CD14-positive monocyte (primary cell): ENCODE data around the gene OCIAD2. TPM values are rescaled to one million over a fixed set of nuclear protein-coding genes. Genes with fewer than 3 reads are reported as not detected.
"Not testable (repeated sequence)": the region's sequence is repeated elsewhere in the genome, so short reads cannot be mapped to it uniquely, and the experiment has no call there.

Experiments
- DNase-seq, 3 donors: peaks; one replicate each; pipeline ENCODE4 v3.0.0-alpha.2; 2011 to 2022
- H2AFZ ChIP-seq: 2 replicates; pipeline ENCODE4 v1.6.0; 2012; ENCODE audit warnings: mild to moderate bottlenecking, low read depth, low read length, inconsistent platforms; ENCODE audit not compliant: insufficient read depth, poor library complexity, severe bottlenecking
- H3K27ac ChIP-seq, 2 donors: 1 replicate in 1 of 2; 2 replicates in 1 of 2; pipeline ENCODE4 v1.5.1; 2012 to 2013; ENCODE audit warnings: low read length in 2 of 2, control low read depth in 1 of 2, inconsistent platforms in 1 of 2, low read depth in 1 of 2, mild to moderate bottlenecking in 1 of 2
- H3K27me3 ChIP-seq, 2 donors: one replicate each; pipeline versions ENCODE4 v1.6.0 to v1.6.1; 2011 to 2013; ENCODE audit warnings: low read length in 2 of 2; ENCODE audit not compliant: control insufficient read depth in 2 of 2, insufficient read depth in 2 of 2
- H3K36me3 ChIP-seq, 2 donors: replicated peaks in 1 of 2; 1 replicate in 1 of 2; 2 replicates in 1 of 2; pipeline versions ENCODE4 v1.5.1 to v1.6.1; 2012 to 2013; ENCODE audit warnings: low read length in 2 of 2, control low read depth in 1 of 2, inconsistent platforms in 1 of 2, mild to moderate bottlenecking in 1 of 2; ENCODE audit not compliant: insufficient read depth in 2 of 2, control insufficient read depth in 1 of 2
- H3K4me1 ChIP-seq, 2 donors: 1 replicate in 1 of 2; 2 replicates in 1 of 2; pipeline versions ENCODE4 v1.5.1 to v1.6.1; 2012 to 2013; ENCODE audit warnings: low read length in 2 of 2, control low read depth in 1 of 2, inconsistent platforms in 1 of 2, mild to moderate bottlenecking in 1 of 2, moderate library complexity in 1 of 2; ENCODE audit not compliant: insufficient read depth in 2 of 2, control insufficient read depth in 1 of 2
- H3K4me2 ChIP-seq: replicated peaks from 2 replicates; pipeline ENCODE3; 2012; ENCODE audit warnings: low read length, moderate library complexity, mild to moderate bottlenecking; ENCODE audit not compliant: poor library complexity, severe bottlenecking; ENCODE audit errors: extremely low read depth
- H3K4me3 ChIP-seq, 3 experiments: fragments of 200-600 bp in 1 of 3; sonication (generic) in 1 of 3; replicated peaks in 1 of 3; 1 replicate in 2 of 3; 2 replicates in 1 of 3; pipeline ENCODE4 v1.5.1; 2011 to 2013; ENCODE audit warnings: low read length in 3 of 3, mild to moderate bottlenecking in 3 of 3, control low read depth in 2 of 3, low read depth in 2 of 3, inconsistent platforms in 1 of 3, moderate library complexity in 1 of 3
- H3K79me2 ChIP-seq: 2 replicates; pipeline ENCODE4 v1.6.0; 2012; ENCODE audit warnings: mild to moderate bottlenecking, control low read depth, inconsistent platforms, low read length, moderate library complexity; ENCODE audit not compliant: insufficient read depth
- H3K9ac ChIP-seq: 2 replicates; pipeline ENCODE4 v1.6.0; 2017; ENCODE audit warnings: low read length, mild to moderate bottlenecking; ENCODE audit not compliant: insufficient read depth, poor library complexity, severe bottlenecking
- H3K9me3 ChIP-seq, 2 donors: replicated peaks in 1 of 2; 1 replicate in 1 of 2; 2 replicates in 1 of 2; pipeline versions ENCODE4 v1.5.1 to v1.6.1; 2012 to 2013; ENCODE audit warnings: low read length in 2 of 2, control low read depth in 1 of 2; ENCODE audit not compliant: control insufficient read depth in 1 of 2, insufficient read depth in 1 of 2
- H4K20me1 ChIP-seq: 2 replicates; pipeline ENCODE4 v1.6.0; 2012; ENCODE audit warnings: mild to moderate bottlenecking, low read length, control low read depth, moderate library complexity; ENCODE audit not compliant: insufficient read depth
- H3K27ac Mint-ChIP-seq, 7 donors: one replicate each; pipeline ENCODE4 v1.8.0; 2020; ENCODE audit warnings: mild to moderate bottlenecking in 7 of 7, mixed read lengths in 7 of 7, moderate library complexity in 6 of 7, inconsistent platforms in 2 of 7
- H3K27me3 Mint-ChIP-seq, 3 donors: one replicate each; pipeline ENCODE4 v1.8.0; 2021 to 2022; ENCODE audit warnings: low read depth in 3 of 3, mild to moderate bottlenecking in 3 of 3, mixed read lengths in 3 of 3, moderate library complexity in 3 of 3, inconsistent platforms in 1 of 3
- H3K36me3 Mint-ChIP-seq, 2 donors: one replicate each; pipeline ENCODE4 v1.8.0; 2020; ENCODE audit warnings: mixed read lengths in 2 of 2, inconsistent platforms in 1 of 2, mild to moderate bottlenecking in 1 of 2
- H3K4me1 Mint-ChIP-seq: one replicate; pipeline ENCODE4 v1.8.0; 2020; ENCODE audit warnings: mild to moderate bottlenecking, mixed read lengths
- H3K4me3 Mint-ChIP-seq, 2 donors: one replicate each; pipeline ENCODE4 v1.8.0; 2020; ENCODE audit warnings: mild to moderate bottlenecking in 2 of 2, mixed read lengths in 2 of 2, moderate library complexity in 1 of 2
- H3K9me3 Mint-ChIP-seq, 7 donors: one replicate each; pipeline ENCODE4 v1.8.0; 2020 to 2022; ENCODE audit warnings: mixed read lengths in 7 of 7, mild to moderate bottlenecking in 6 of 7, moderate library complexity in 6 of 7, inconsistent platforms in 2 of 7
- WGBS: methylation state at CpG from one replicate; pipeline ENCODE4 v1.1.5; 2013; ENCODE audit warnings: missing lambda C conversion rate; ENCODE audit not compliant: insufficient coverage; 5-methylcytosine and 5-hydroxymethylcytosine counted together
- intact Hi-C, 2 donors: fragments of 100-400 bp; cut with micrococcal nuclease; formaldehyde crosslinking; loops; one replicate each; pipeline versions ENCODE4 v1.15.0 to v1.15.1; 2023
- polyA plus RNA-seq, 3 donors: library from polyadenylated mRNA; depleted of rRNA in 1 of 3; unstranded in 2 of 3; stranded (reverse) in 1 of 3; fragments of 300-500 nt in 2 of 3; fragments of >200 nt in 1 of 3; fragmentation: Illumina TruSeq in 2 of 3; gene quantifications; 1 replicate in 2 of 3; 2 replicates in 1 of 3; pipeline ENCODE4 v1.2.3, GENCODE V29; 2012 to 2021
- TF ChIP-seq, protein P1 (sequence below): fragments of 200-600 bp; IDR thresholded peaks from one replicate; pipeline ENCODE4 v1.8.0; 2022; ENCODE audit warnings: antibody characterized with exemption, mild to moderate bottlenecking

Gene OCIAD2
- polyA plus RNA-seq, 3 donors = 2.1 to 3.1 (median 2.9) TPM

DNA sequence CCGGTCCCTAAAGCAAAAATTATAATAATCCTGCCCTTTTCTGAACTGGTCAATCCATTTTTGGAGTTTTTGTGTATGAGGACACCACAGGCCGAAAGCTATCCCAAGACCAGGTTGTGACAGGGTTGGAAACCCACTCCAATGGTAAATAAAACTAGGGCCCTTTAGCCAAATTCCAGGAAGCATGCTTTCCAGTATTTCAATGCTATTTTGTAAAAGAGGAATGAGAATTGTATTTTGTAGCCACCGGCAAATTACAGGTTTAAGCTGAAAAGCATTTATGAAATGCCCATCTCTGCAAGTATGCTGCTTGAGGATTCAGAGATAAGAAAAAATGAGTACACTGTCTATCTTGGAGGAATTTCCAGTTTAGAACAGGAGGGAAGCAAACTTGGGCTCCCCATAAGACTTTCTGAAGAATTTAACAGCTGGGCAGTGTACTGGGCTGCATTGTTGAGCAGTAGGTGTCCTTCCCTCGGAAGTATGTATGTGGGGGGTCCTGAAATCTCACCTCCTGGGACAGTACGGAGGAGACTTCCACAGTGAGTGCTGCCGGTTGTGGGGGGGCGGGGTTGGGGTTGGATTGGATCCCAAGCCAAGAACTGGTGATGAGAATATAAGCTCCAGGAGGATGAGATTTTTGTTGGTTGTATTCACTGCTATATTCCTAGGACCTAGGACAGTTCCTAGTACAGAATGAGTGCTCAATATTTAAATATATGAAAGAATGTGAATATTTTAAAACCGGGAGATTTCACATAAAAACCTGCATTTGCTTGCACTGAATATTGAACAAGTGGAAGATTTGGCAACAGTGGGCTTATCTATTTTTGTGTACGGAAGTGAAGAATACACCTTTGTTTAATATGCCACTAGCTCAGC is 26.8 kb downstream of the OCIAD2 start:
- 80% methylated on average over 5 of the region's 9 CpGs for WGBS
- H3K27me3 Mint-ChIP-seq = peaks cover 0 to 3% (median 2%) of the 10 kb centered on the region in 3 donors
- Histone ChIP-seq H3K4me3 (no peak overlapping the region), H3K4me2 (no peak overlapping the region), H3K79me2 (no peaks in the 10 kb centered on the region), H3K4me1 (no peaks in the 10 kb centered on the region), H4K20me1 (no peaks in the 10 kb centered on the region), H3K36me3 (no peaks in the 10 kb centered on the region), H3K27ac (no peak overlapping the region), H3K9ac (no peak overlapping the region), H3K9me3 (no peaks in the 10 kb centered on the region), H2AFZ (no peak overlapping the region), H3K27me3 (no peaks in the 10 kb centered on the region)
- DNase-seq = no peak
- intact Hi-C loops = no loop called here
- H3K4me1 Mint-ChIP-seq = no peaks in the 10 kb centered on the region
- no peak overlapping the region for H3K4me3 Mint-ChIP-seq
- TF ChIP-seq, protein P1, sequence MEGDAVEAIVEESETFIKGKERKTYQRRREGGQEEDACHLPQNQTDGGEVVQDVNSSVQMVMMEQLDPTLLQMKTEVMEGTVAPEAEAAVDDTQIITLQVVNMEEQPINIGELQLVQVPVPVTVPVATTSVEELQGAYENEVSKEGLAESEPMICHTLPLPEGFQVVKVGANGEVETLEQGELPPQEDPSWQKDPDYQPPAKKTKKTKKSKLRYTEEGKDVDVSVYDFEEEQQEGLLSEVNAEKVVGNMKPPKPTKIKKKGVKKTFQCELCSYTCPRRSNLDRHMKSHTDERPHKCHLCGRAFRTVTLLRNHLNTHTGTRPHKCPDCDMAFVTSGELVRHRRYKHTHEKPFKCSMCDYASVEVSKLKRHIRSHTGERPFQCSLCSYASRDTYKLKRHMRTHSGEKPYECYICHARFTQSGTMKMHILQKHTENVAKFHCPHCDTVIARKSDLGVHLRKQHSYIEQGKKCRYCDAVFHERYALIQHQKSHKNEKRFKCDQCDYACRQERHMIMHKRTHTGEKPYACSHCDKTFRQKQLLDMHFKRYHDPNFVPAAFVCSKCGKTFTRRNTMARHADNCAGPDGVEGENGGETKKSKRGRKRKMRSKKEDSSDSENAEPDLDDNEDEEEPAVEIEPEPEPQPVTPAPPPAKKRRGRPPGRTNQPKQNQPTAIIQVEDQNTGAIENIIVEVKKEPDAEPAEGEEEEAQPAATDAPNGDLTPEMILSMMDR = no peak
- H3K9me3 Mint-ChIP-seq = no peaks in the 10 kb centered on the region
- no peak overlapping the region for H3K27ac Mint-ChIP-seq
- no peaks in the 10 kb centered on the region for H3K36me3 Mint-ChIP-seq

DNA sequence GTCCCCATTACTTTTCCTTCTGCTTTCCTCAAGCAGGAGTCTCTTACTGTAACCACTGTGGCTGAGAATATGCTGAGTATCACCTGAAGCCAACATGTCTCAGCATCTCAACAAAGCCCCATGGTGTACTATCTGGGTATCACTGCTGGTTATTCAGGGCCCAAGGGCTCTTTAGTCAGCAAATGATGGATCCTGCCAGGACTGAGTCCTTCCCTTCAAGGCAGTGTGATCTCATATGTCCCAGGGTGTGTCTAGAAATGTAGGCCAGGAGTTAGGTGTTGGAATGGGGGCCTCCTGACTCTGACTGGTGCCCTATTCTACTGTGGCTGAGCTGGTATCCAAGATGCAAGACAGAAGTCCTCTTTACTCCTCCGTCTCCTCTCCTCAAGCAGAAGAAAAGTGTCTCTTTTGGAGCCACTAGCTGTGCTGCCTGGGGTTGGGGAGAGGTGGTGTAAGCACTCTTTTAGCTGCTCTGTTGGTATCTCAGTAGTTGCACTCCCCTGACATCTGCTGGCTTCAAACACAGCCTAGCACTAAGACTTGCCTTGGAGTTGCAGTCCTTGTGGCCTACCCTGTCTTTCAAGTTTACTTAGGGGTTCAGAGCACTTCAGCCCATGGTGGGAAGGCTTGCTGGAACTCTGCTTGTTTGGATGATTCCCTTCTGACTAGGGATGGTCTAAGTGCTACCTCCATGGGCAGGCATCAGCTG is 28.6 kb downstream of the OCIAD2 start:
- DNase-seq = no peak
- no peaks in the 10 kb centered on the region for H3K79me2 ChIP-seq
- no peaks in the 10 kb centered on the region for H3K9me3 ChIP-seq
- WGBS = no CpG with 5 or more reads among the region's 1 CpG
- H2AFZ ChIP-seq = no peak overlapping the region
- H3K4me2 ChIP-seq = no peak overlapping the region
- H3K9me3 Mint-ChIP-seq = peaks cover 0 to 4% (median 2%) of the 10 kb centered on the region in 7 donors
- H3K27me3 Mint-ChIP-seq = peaks cover 0 to 3% (median 0%) of the 10 kb centered on the region in 3 donors
- H3K4me3 ChIP-seq = no peak overlapping the region
- no peaks in the 10 kb centered on the region for H3K4me1 ChIP-seq
- H3K36me3 Mint-ChIP-seq = no peaks in the 10 kb centered on the region
- no peaks in the 10 kb centered on the region for H3K4me1 Mint-ChIP-seq
- H3K27ac Mint-ChIP-seq = no peak overlapping the region
- H4K20me1 ChIP-seq = no peaks in the 10 kb centered on the region
- H3K36me3 ChIP-seq = no peaks in the 10 kb centered on the region
- no peak overlapping the region for H3K4me3 Mint-ChIP-seq
- H3K27me3 ChIP-seq = no peaks in the 10 kb centered on the region
- intact Hi-C loops = no loop called here
- TF ChIP-seq, protein P1 = no peak
- no peak overlapping the region for H3K9ac ChIP-seq
- no peak overlapping the region for H3K27ac ChIP-seq

DNA sequence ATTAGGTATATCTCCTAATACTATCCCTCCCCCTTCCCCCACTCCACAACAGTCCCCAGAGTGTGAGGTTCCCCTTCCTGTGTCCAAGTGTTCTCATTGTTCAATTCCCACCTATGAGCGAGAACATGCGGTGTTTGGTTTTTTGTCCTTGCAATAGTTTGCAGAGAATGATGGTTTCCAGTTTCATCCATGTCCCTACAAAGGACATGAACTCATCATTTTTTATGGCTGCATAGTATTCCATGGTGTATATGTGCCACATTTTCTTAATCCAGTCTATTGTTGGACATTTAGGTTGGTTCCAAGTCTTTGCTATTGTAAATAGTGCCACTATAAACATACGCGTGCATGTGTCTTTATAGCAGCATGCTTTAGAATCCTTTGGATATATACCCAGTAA is 41.9 kb downstream of the OCIAD2 start:
- Mint-ChIP-seq H3K36me3 (peaks cover 11 to 18% of the 10 kb centered on the region in 2 donors), H3K9me3 (peaks cover 4 to 21% (median 14%) of the 10 kb centered on the region in 7 donors)
- H3K4me1 ChIP-seq, H3K27ac Mint-ChIP-seq, H3K27ac ChIP-seq, H3K9me3 ChIP-seq, H3K4me1 Mint-ChIP-seq, H3K4me2 ChIP-seq, H2AFZ ChIP-seq, H4K20me1 ChIP-seq, intact Hi-C loops, H3K4me3 Mint-ChIP-seq, DNase-seq, H3K79me2 ChIP-seq, H3K9ac ChIP-seq, H3K4me3 ChIP-seq, H3K27me3 Mint-ChIP-seq, H3K27me3 ChIP-seq: not testable (repeated sequence)
- peaks cover 10 to 17% of the 10 kb centered on the region in 2 donors for H3K36me3 ChIP-seq
- WGBS = no CpG with 5 or more reads among the region's 4 CpGs
